Pancreas (tissue), 10 donors: ENCODE data around the gene AGBL4. TPM values are rescaled to one million over a fixed set of nuclear protein-coding genes. Genes with fewer than 3 reads are reported as not detected.
A peak's percentile ranks its signal among the peaks of the same experiment; 100 is the strongest.

Source experiments
- ATAC-seq, 4 donors: fragments of 200-7000 bp; cut with Tn5 transposase; one replicate each; pipeline versions ENCODE4 v1.8.0 to v1.9.1; 2020; ENCODE audit warnings: mild to moderate bottlenecking in 4 of 4, moderate library complexity in 4 of 4
- DNase-seq, 6 donors: peaks; one replicate each; pipeline ENCODE4 v3.0.0-alpha.2; 2020
- FAIRE-seq: peaks from 2 replicates; lab custom pipeline; 2012; peaks lifted over from hg19 to GRCh38; lab: Jason Lieb, UNC
- H3K27ac ChIP-seq, 4 donors: fragments of 200-600 bp; sonication (generic); 1 replicate in 3 of 4; 2 replicates in 1 of 4; pipeline versions ENCODE4 v1.5.0 to v1.8.0; 2020
- H3K27me3 ChIP-seq, 4 donors: fragments of 200-600 bp; one replicate each; pipeline ENCODE4 v1.8.0; 2021
- H3K36me3 ChIP-seq, 3 donors: fragments of 200-600 bp; sonication (generic) in 1 of 3; one replicate each; pipeline versions ENCODE4 v1.5.0 to v1.8.0; 2020 to 2021
- H3K4me1 ChIP-seq, 3 donors: fragments of 200-600 bp; one replicate each; pipeline ENCODE4 v1.8.0; 2021
- H3K4me3 ChIP-seq, 4 donors: fragments of 200-600 bp; sonication (generic) in 2 of 4; one replicate each; pipeline versions ENCODE4 v1.5.0 to v1.8.0; 2020 to 2021
- H3K9me3 ChIP-seq, 4 donors: fragments of 200-600 bp; one replicate each; pipeline ENCODE4 v1.8.0; 2021
- WGBS, 2 donors: extraction: QIAGEN DNeasy Blood & Tissue Kit; methylation state at CpG; one replicate each; pipeline ENCODE4 v1.1.7; 2013; 5-methylcytosine and 5-hydroxymethylcytosine counted together
- intact Hi-C, 3 donors: fragments of 100-400 bp; cut with DNase I; formaldehyde crosslinking; loops; one replicate each; pipeline versions ENCODE4 v1.11.1 to v1.14.2; 2022
- polyA plus RNA-seq, 2 donors: library from polyadenylated mRNA; stranded (reverse); fragments of 200-250 nt; gene quantifications; one replicate each; pipeline ENCODE4 v1.2.3, GENCODE V29; 2013
- total RNA-seq, 6 donors: library from RNA; stranded (reverse); fragmentation: NEBNext Ultra II Directional in 4 of 6; extraction: Animal tissue kit (Norgen Biotek cat#: 25700) in 4 of 6; gene quantifications; one replicate each; pipeline versions ENCODE4 v1.2.1 to v1.2.4, GENCODE V29; 2021 to 2023
- TF ChIP-seq, protein P1 (sequence below), 4 donors: fragments of 200-600 bp; sonication (generic) in 3 of 4; IDR thresholded peaks; one replicate each; pipeline versions ENCODE4 v1.5.0 to v1.8.0; 2021; ENCODE audit warnings: antibody characterized with exemption in 4 of 4
- donor health status: healthy with polysubstance abuse.
- donor health status: DM: no; HTN: no; CAD: no; lungs with moderate emphysema.
- donor health status: DM: no; HTN: no; CAD: no.
- donor health status: control.
- donor health status: control.
- donor health status: Bipolar disorder and iron deficiency.
- donor health status: DM: yes; HTN: yes; CAD: no.
- donor health status: DM: no; HTN: no; CAD: no.
- donor health status: DM: no; HTN: no; CAD: no.
- donor health status: DM: yes; HTN: yes; CAD: no.

The AGBL4 gene
- total and polyA plus RNA-seq, 8 donors = 0.15 to 1.2 (median 0.59) TPM

DNA sequence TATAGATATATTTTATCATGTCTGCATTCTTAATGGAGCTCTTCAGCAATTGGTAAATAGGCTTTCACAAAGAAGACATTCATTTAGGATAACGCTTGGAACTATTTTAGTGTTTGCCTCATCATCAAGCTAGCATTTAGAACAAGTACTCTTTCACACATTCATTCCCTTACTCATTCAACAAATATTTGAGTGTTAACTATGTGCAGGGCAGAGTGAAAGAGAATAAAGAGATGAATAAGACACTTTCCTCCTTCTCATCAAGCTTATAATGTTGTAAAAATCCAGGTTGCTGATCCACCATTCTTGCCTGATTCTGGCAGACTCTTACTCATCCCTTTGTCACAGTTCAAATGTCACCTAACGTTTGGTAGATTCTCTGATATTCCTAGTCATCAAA, 860.7 kb downstream of the AGBL4 start:
- FAIRE-seq = no peak

DNA sequence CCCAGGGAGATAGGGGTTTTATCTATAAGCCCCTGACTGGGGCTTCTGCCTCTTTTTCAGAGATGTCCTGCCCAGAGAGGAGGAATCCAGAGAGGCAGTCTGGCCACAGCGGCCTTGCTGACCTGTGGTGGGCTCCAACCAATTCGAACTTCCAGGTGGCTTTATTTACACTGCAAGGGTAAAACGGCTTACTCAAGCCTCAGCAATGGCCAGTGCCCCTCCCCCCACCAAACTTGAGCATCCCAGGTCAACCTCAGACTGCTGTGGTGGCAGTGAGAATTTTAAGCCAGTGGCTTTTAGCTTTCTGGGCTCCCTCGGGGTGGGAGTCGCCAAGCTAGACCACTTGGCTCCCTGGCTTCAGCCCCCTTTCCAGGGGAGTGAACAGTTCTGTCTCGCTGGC, 863.1 kb downstream of the AGBL4 start:
- Histone ChIP-seq H3K27me3 (no peaks in the 10 kb centered on the region), H3K36me3 (no peaks in the 10 kb centered on the region), H3K27ac (no peak overlapping the region), H3K4me1 (no peaks in the 10 kb centered on the region), H3K4me3 (no peak overlapping the region), H3K9me3 (no peaks in the 10 kb centered on the region)
- FAIRE-seq (no peak), DNase-seq (no peak), ATAC-seq (no peak)
- TF ChIP-seq, protein P1, sequence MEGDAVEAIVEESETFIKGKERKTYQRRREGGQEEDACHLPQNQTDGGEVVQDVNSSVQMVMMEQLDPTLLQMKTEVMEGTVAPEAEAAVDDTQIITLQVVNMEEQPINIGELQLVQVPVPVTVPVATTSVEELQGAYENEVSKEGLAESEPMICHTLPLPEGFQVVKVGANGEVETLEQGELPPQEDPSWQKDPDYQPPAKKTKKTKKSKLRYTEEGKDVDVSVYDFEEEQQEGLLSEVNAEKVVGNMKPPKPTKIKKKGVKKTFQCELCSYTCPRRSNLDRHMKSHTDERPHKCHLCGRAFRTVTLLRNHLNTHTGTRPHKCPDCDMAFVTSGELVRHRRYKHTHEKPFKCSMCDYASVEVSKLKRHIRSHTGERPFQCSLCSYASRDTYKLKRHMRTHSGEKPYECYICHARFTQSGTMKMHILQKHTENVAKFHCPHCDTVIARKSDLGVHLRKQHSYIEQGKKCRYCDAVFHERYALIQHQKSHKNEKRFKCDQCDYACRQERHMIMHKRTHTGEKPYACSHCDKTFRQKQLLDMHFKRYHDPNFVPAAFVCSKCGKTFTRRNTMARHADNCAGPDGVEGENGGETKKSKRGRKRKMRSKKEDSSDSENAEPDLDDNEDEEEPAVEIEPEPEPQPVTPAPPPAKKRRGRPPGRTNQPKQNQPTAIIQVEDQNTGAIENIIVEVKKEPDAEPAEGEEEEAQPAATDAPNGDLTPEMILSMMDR (IDR thresholded peaks at IDR 0.05) = no peak
- intact Hi-C loops = no loop called here
- WGBS, 2 donors = 63 to 66% methylated on average over 6 of the region's 6 CpGs

More for the DNA sequence above, 860.7 kb downstream of the AGBL4 start:
- H3K27me3 ChIP-seq = no peaks in the 10 kb centered on the region
- WGBS, 2 donors = 26 to 34% methylated on average over 2 of the region's 2 CpGs
- H3K4me3 ChIP-seq = no peak overlapping the region
- DNase-seq (no peak), ATAC-seq (peak in 1 of 4 donors; percentile 22)
- intact Hi-C loops = no loop called here
- no peak overlapping the region for H3K27ac ChIP-seq
- H3K9me3 ChIP-seq = no peaks in the 10 kb centered on the region
- no peaks in the 10 kb centered on the region for H3K4me1 ChIP-seq
- TF ChIP-seq, protein P1 (IDR thresholded peaks at IDR 0.05) = no peak
- H3K36me3 ChIP-seq = no peaks in the 10 kb centered on the region

DNA sequence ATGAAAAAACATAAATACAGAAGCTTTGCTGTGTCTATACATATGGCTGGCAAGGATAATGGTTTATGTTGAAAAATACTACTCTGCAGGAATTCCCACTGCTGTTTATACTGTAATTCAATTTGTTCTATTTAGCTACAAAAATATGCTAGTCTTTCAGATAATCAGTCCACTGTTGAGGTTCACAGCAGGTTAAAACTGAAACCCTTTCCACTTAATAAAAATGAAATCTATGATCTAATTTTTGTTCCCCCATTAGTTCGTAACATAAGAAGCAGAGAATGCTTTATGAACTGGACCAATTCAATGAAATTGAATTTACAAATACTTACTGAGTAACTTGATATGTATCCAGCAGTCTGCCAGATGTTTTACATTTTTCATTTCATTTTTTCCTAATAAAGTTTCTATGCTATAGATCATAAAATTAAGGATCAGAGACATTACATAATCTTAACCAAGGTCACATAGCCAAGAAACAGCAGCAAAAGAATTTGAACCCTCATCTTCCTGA, 887.0 kb downstream of the AGBL4 start:
- H3K27ac ChIP-seq = no peak overlapping the region
- no peaks in the 10 kb centered on the region for H3K9me3 ChIP-seq
- no peaks in the 10 kb centered on the region for H3K4me1 ChIP-seq
- no peaks in the 10 kb centered on the region for H3K27me3 ChIP-seq
- DNase-seq = no peak
- no peaks in the 10 kb centered on the region for H3K36me3 ChIP-seq
- no peak for ATAC-seq
- no peak for FAIRE-seq
- intact Hi-C loops = no loop called here
- H3K4me3 ChIP-seq = no peak overlapping the region
- WGBS, 2 donors = 70 to 74% methylated on average over 1 of the region's 1 CpG
- TF ChIP-seq, protein P1 (IDR thresholded peaks at IDR 0.05) = no peak

DNA sequence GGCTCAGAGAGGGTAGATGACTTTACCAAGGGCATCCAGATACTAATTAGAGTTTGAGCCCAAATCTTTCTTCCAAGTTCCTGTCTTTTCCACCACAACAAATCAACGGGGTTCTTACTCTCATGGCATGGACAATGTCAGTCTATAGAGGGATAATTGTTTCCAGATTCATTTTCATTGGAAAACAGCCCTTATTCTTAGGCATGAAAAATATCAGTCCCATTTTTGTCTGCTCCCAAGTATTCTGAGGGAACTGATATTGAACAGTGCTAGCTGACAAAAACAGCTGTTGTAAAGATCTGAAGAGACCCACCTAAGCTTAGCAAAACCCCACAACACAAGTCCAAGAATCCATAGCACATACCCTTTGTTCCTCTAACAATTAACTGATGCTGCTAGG, 898.0 kb downstream of the AGBL4 start:
- no peak overlapping the region for H3K27ac ChIP-seq
- no peak overlapping the region for H3K4me3 ChIP-seq
- H3K27me3 ChIP-seq = no peaks in the 10 kb centered on the region
- H3K36me3 ChIP-seq = no peaks in the 10 kb centered on the region
- no peaks in the 10 kb centered on the region for H3K9me3 ChIP-seq
- intact Hi-C loops = no loop called here
- FAIRE-seq (no peak), DNase-seq (no peak), ATAC-seq (no peak)
- H3K4me1 ChIP-seq = no peaks in the 10 kb centered on the region
- 33 to 34% methylated on average over 1 of the region's 1 CpG for WGBS, 2 donors
- TF ChIP-seq, protein P1 (IDR thresholded peaks at IDR 0.05) = no peak

DNA sequence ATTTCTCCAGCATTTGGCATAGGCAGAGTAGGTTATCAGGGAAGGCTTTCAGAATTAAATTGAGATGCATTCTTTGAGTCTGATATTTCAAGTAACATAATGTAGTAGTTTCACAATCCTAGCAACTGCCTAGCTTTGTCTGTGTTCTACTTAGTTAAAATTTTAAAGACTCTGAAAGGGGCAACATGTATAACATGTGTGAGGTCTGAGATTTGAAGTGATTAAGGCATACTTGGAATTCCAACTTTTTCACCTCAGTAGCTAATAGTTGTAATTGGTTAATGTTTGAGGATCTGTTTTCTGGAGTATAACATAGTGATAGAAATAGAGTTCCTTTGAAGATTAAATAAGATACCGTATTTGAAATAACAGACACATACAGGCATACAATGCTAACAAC, 911.8 kb downstream of the AGBL4 start:
- no peaks in the 10 kb centered on the region for H3K36me3 ChIP-seq
- FAIRE-seq (no peak), DNase-seq (no peak), ATAC-seq (peak in 1 of 4 donors; percentile 43)
- intact Hi-C loops = no loop called here
- no peaks in the 10 kb centered on the region for H3K4me1 ChIP-seq
- WGBS, 2 donors = 20 to 26% methylated on average over 1 of the region's 1 CpG
- H3K9me3 ChIP-seq = no peaks in the 10 kb centered on the region
- H3K27ac ChIP-seq = no peak overlapping the region
- H3K4me3 ChIP-seq = no peak overlapping the region
- TF ChIP-seq, protein P1 (IDR thresholded peaks at IDR 0.05) = no peak
- no peaks in the 10 kb centered on the region for H3K27me3 ChIP-seq
